ENCODE measurements around the gene TGFBR1.

TGFBR1 gene

DNA sequence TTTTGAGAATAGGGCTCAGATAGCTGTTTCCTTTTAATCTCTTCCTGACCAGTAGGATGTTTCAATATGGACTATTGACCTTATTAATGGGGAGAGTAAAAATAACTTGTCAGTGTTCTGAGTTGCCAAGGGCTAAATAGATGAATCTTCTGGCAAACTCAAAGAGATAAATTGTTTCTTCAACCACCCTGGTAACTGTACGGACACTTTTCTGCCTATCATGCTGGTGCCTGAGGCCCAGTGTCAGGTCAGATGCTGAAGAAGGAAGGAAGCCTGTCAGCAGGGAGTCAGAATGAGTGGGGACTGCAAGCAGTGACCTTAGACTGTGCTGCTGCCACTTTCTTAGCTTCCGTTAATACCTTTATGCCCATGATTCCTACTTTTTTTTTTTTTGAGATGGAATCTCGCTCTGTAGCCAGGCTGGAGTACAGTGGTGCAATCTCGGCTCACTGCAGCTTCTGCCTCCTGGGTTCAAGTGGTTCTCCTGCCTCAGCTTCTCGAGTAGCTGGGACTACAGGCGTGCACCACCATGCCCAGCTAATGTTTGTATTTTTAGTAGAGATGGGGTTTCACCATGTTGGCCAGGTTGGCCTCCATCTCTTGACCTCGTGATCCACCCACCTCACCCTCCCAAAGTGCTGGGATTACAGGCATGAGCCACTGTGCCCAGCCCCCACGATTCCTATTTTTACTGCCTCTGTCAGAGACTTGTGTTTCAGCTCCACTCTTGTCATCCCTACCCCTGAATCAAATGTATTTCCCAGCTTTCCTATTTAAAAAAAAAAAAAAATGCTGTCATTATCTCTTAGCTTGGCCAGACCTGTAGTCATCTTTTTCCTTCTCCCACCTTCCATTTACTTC, 33.7 kb downstream of the TGFBR1 start:
- DNase-seq, result no peak

DNA sequence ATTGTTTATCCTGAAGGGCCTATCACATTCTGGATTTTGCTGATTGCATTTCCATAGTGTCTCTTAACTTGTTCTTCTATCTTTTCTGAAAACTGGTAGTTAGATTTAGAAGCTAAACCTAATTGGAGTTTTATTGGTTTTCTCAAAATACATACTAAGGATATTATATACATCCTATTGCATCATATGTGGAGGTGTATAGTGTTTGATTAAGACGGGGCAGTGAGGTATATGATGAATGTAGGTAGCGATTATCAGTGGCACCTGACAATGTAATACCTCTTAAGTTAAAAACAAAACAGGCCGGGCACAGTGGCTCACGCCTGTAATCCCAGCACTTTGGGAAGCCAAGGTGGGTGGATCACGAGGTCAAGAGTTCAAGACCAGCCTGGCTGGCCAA, 35.0 kb downstream of the TGFBR1 start:
- no peak for DNase-seq

DNA sequence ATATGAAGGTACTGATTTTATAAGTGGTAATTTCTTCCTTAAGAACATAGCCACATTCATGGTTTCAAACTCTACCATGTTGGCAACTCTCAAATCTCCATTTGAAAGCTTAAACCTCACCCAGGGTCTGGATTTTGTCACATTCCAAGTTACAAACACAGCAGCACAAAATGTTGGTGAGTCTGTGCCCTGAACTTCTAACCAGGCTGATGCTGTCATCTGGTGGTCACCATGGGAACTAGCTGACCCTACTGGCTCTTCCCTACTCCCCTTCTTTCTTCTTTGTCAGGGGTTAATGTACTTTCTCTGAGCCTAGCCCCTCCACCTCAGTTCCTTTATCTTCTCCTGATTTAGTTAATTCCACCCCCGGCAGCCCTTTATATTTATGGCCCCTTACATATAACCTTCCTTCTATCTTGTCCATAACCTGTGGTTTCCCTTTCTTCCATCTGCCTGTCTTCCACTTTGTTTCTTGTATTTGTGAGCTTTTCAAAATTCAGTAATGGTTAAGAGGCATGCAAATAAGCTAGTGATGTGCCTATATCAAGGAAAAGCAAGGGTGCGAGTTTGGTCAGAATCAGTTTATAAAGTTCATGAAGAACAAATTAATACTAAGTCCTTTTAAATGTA, 35.9 kb downstream of the TGFBR1 start:
- peak; percentile 43 to 45 for DNase-seq

DNA sequence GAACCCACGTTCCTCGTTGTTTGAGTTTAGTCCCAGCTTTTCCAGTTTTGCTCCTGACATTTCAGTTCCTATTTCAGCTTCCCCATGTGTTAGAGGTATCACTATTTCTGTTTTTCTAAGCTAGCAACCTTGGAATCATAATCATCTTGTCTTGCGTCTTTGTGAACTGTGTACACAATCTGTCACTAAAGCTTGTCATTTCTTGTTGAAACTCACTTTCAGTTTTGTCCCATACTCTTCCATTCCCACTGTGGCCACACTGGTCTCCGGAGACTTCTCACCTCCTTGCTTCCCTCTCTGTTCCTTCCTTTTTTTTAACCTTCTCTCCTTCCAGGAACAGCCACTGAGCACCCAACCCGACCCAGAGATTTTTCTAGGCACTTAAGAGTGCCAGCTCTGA, 36.9 kb downstream of the TGFBR1 start:
- DNase-seq, result no peak

DNA sequence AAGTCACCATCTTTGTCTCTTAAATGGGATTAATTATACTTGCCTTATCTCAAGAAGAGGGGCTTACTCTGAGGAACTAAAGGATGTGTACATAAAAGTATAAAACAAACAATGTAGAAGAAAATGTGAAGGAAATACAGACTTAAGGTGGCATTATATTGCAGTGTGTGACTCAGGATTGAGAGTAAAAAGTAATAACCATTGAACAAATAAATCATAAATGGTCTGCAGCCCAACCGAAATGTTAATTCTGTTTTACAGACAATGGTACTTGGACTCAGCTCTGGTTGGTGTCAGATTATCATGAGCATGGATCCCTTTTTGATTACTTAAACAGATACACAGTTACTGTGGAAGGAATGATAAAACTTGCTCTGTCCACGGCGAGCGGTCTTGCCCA, 37.4 kb downstream of the TGFBR1 start:
- DNase-seq, result no peak

DNA sequence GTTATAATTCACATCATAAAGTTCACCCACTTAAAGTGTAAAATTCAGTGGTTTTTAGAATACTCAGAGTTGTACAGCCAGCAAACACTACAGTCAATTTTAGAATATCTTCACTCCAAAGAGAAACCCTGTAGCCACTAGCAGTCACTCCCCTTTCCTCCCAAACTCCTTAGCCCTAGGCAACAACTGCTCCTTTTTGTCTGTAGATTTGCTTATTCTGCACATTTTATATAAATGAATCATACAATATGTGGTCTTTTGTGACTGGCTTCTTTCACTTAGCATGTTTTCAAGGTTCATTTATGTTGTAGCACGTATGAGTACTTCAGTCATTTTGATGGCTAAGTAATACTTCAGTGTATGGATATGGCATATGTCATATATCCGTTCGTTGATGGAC, 38.7 kb downstream of the TGFBR1 start:
- DNase-seq, result no peak

- DNase-seq, result no peak
Observed at GRCh38 chr9:99144966-99145365, 40.1 kb downstream of the TGFBR1 start.

GRCh38 chr9:99146574-99146973, 41.7 kb downstream of the TGFBR1 start:
- no peak for DNase-seq

- DNase-seq, result no peak
Observed at GRCh38 chr9:99147177-99147576, 42.3 kb downstream of the TGFBR1 start.

DNA sequence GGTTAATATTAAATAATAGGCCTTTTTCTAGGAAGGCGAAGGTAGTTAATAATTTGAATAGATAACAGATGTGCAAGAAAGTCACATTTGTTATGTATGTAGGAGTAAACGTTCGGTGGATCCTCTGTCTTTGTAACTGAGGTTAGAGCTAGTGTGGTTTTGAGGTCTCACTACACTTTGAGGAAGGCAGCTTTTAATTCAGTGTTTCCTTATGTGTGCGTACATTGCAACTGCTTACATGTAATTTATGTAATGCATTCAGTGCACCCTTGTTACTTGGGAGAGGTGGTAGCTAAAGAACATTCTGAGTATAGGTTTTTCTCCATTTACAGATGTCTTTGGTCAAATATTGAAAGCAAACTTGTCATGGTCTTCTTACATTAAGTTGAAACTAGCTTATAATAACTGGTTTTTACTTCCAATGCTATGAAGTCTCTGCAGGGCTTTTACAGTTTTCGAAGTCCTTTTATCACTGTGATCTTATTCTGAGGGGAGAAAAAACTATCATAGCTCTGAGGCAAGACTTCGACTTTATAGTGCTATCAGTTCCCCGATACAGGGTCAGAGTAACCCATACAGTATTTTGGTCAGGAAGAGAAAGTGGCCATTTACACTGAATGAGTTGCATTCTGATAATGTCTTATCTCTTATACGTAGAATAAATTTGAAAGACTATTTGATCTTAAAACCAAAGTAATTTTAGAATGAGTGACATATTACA, 45.7 kb downstream of the TGFBR1 start:
- no peak for DNase-seq

DNA sequence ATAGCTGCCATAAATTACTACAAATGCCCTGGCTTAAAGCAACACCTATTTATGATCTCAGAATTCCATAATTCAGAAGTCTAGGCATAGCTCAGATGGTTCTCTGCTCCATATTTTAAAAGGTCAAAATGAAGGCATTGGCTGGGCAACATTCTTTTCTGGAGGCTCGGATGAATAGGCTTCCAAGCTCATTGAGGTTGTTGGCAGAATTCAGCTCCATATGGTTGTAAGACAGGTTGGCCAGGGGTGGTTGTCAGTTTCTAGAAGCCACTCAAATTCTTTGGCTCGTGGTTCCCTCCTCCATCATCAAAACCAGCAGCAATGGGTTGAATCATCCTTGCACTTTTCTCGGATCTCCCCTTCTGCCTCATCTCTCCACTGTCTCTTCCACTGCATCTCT, 49.4 kb downstream of the TGFBR1 start:
- DNase-seq, result no peak

DNA sequence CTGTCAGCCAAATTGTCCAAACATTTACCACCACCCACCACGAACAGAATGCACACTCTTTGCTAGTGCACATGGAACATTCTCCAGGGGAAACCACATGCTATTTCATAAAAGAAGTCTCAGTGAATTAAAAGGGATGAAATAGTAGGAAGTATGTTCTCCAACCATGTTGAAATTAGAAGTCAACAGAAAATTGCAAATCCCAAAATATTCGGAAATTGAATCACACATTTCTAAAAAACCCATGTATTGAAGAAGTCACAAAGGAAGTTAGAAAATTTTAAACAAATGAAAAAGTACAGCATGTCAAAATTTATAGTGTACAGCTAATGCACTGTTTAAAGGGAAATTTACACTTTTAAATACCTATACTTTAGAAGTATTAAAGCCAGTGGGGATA, 50.8 kb downstream of the TGFBR1 start:
- DNase-seq, result no peak

GRCh38 chr9:99158629-99159028, 53.7 kb downstream of the TGFBR1 start:
- DNase-seq, result no peak

GRCh38 chr9:99160173-99160572, 55.3 kb downstream of the TGFBR1 start:
- DNase-seq, result no peak

GRCh38 chr9:99162759-99163364, 57.9 kb downstream of the TGFBR1 start:
- DNase-seq, result peak in 1 of 2 donors; percentile 61

DNA sequence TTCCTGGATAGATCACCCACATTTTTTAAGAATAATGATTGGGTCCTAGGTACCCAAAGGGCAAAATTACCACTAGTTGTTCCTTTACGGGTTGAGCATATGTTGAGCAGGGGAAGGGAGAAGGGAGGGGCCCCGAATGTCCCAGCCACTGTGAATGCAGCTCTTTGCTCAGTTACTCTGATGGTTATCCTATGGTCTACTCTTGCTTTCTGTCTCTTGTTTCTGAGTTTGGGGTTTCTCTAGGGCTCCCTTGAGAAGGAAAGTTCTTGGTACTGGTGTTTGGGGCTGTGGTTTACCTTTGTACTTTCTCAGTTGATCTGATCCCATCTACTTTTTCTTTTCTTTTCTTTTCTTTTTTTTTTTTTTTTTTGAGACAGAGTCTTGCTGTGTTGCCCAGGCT, 61.2 kb downstream of the TGFBR1 start:
- no peak for DNase-seq

- no peak for DNase-seq
Observed at GRCh38 chr9:99167119-99167518, 62.2 kb downstream of the TGFBR1 start.

- no peak for DNase-seq
Observed at GRCh38 chr9:99167694-99168093, 62.8 kb downstream of the TGFBR1 start.

GRCh38 chr9:99169086-99169485, 64.2 kb downstream of the TGFBR1 start:
- no peak for DNase-seq

GRCh38 chr9:99169982-99170761, 65.3 kb downstream of the TGFBR1 start:
- no peak for DNase-seq

DNA sequence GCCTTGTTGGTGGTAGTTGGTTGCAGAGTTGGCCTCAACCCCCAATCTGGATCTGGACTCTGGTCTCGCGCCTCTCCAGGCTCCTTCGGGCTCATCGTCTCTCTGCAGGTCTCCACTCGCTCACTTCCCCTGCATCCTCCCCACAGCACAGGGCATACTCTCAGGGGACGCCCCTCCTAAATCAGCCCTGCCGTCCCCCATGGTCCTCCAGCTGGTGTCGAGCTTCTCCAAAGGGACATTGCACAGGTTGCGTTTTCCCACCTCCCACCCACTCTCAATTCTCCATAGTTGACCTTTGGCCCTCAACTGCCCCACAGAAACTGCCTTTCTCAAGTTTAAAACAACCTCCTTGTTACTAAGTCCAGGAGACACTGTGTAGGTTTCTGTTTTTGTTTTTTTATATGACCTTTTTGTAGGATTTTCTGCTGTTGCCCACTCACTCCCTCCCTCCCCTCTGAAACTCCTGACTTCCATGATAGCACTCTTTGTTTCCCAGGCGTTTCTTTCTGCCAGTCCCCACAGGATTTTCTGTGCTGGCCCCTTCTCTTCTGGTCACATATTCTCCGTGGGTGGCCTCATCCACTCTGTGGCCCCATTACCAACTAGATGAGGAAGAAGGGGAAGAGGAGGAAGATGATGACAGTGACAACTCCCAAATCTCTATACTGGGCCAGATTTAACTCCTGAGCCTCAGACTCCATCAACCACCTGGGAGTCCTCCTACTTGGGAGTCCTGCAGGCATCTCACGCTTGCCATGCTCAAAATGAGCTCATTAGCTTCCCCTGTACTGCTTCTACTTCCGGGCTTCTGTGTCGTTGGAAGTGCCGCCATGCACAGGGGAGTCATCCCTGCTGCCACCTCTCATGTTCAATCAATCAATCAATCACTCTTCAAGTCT, 66.6 kb downstream of the TGFBR1 start:
- DNase-seq, result no peak

All from hippocampal formation (tissue), 2 donors.